ENCODE data around the gene NPB.

GRCh38 chr17:81863833-81864768 lies 37.9 kb upstream of the NPB start:
- TF ChIP-seq CTCF (IDR thresholded peaks at IDR 0.05) = no peak
- no peak for TF ChIP-seq POLR2A (IDR thresholded peaks at IDR 0.05)
- TF ChIP-seq EP300 (IDR thresholded peaks at IDR 0.05; ENCODE audit: low read depth) = no peak

Data from transverse colon (tissue), 3 donors.